Hepatic stellate cell (primary cell): ENCODE data around the gene MYH1.

Source experiments
- DNase-seq: peaks from one replicate; pipeline ENCODE4 v3.0.0; 2011; ENCODE audit warnings: low spot score

MYH1 gene

GRCh38 chr17:10477701-10478100, 40.6 kb downstream of the MYH1 start:
- no peak for DNase-seq

- DNase-seq, result no peak
Measured at GRCh38 chr17:10474536-10474935, 43.8 kb downstream of the MYH1 start.

GRCh38 chr17:10471858-10472257, 46.5 kb downstream of the MYH1 start:
- DNase-seq, result no peak

GRCh38 chr17:10469459-10469858, 48.9 kb downstream of the MYH1 start, which contains the start of gene MYH4:
MYH4 (minus strand) TSS chr17:10469559; CDS start chr17:10466745, 2,814 bp downstream.
- DNase-seq, result no peak

- no peak for DNase-seq
Measured at GRCh38 chr17:10463402-10463801, 54.9 kb downstream of the MYH1 start.

DNA sequence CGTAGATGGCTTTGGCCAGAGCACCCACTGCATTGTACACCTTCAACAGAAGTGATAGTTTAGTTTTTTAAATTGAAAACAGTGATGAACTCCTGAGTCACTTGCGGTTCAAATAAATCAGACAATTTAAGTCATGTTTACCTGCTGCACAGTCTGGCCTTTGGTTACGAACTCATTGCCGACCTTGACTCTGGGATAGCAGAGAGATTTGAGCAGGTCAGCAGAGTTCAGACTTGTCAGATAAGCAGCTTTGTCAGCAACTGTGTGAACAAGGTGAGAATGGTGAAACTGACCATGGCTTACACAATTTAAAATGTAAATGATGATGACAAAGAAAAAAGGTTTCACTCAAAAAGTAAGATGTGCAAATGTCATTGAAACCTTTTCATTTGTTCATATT, 58.3 kb downstream of the MYH1 start:
- no peak for DNase-seq

DNA sequence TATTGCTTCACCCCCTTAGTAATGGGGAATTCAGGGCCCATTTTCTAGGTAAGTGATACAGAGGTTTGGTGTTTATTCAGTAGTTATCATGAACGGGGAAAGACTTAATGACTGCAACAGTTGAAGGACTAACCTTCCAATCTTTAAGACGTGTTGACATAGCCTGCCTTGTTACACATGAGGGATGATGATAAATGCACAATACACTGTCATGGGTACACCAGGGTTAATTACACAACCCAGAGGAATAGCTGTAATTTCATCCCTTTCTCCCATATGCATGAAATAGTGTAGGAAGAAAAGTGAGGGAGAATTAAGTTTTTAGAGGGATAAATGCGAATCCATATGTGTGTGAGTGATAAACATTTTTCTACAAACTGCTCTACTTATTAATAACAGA, 59.6 kb downstream of the MYH1 start:
- DNase-seq, result no peak

DNA sequence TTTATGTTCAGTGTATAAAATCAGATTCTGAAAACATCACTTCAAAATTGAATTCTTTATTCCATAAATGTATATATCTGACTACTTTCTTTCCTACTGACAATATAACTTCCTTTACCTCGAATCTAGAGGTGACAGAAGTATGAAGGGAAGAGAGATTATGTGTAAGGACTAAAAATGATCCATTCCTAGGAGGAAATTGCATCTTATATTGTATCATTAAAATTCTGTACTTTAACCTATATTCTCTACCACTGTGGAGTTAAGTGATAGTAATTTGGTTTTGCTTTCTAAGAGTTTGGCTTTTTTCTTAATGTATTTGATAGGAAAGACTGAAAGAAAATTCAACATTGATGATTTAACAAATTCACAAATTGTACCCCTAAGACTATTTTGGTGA, 60.4 kb downstream of the MYH1 start:
- DNase-seq, result no peak

DNA sequence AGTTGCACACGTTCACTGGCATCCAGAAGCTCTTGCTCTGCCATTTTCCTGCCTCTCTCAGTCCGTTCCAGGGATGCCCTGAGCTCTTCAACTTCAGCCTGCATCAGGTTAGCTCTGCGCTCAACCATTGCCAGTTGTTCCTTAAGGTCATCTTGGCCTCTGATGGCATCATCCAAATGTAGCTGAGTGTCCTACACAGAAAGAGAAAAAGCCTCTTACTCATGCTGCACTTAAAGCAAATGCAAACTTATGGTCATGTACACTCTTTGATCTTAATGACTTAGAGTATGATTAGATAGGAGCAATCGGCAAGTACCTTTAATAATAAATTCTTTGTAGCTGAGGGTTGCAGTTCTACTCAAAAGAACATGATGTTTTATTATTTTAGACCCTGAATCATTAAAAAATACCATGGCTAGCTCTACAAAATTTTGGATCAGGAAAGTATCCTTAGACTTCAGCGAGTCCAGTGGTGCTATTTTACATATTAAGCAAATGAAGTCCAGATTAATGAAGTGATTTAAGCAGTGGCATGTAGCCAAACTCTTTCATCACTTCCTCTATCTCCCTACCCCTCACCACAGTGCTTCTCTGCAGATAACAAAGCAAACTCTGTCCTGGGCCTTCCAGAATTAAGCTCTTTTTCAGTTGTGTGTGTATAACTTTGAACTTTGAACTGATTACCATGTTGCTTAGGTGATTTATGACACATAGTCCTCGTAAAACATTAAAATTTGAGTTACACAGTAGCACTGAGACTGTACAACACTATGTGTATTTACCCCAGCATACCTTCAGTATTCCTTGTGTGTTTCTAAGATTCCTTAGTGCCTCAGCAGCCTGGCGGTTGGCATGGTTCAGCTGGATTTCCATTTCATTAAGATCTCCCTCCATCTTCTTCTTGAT, 71.1 kb downstream of the MYH1 start:
- no peak for DNase-seq
